ENCODE data around the gene MRPL2.
"Not testable (repeated sequence)": the region's sequence is repeated elsewhere in the genome, so short reads cannot be mapped to it uniquely, and the experiment has no call there.

Gene MRPL2

DNA sequence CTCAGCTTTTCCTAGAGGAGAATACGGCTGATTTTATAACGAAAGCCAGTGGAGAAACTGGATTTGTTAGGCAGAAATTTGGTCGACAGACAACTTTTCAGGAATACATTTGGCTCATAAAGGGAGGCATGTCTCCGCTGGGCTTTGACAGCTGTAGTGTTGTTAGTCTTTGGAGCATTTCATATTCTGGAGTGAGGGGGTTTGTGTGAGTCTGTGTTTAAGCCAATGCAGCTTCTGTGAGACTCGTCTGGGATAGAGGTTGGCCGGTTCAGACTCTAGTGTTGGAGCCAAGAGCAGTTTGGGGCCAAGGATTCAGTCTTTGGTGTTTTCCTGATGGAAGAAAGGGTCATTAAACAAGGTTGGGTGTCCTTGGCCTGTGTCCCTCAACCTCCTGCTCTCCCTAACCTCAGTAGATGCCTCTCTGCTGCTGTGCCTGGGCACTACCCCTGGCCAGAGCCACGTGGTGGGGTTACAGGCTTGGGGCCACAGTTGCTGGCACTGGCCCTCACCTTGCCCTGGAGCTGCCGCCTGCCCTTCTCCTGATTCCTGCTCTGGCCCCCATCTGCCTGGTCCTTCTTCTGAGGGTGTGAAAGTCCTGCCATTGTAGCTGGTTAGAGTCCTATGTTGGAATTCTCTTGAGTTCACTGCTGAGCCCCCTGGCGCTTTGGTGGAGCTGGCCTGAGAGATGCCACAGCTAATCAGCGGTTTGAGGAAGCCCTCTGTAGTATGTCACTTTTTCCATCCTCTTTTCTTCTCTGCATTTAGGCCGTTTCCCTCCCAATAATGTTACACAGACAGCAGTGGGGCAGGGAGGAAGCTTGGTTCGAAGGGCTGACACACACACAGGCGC is 23.8 kb upstream of the MRPL2 start:
- DNase-seq (ENCODE audit: low read depth in 2 of 2), result no peak

- DNase-seq (ENCODE audit: low read depth in 2 of 2), result not testable (repeated sequence)
Measured at GRCh38 chr6:43081922-43082321, 22.7 kb upstream of the MRPL2 start.

- no peak for DNase-seq (ENCODE audit: low read depth in 2 of 2)
Measured at GRCh38 chr6:43081043-43081442, 21.8 kb upstream of the MRPL2 start.

- DNase-seq (ENCODE audit: low read depth in 2 of 2), result no peak
Measured at GRCh38 chr6:43078691-43079090, 19.5 kb upstream of the MRPL2 start.

DNA sequence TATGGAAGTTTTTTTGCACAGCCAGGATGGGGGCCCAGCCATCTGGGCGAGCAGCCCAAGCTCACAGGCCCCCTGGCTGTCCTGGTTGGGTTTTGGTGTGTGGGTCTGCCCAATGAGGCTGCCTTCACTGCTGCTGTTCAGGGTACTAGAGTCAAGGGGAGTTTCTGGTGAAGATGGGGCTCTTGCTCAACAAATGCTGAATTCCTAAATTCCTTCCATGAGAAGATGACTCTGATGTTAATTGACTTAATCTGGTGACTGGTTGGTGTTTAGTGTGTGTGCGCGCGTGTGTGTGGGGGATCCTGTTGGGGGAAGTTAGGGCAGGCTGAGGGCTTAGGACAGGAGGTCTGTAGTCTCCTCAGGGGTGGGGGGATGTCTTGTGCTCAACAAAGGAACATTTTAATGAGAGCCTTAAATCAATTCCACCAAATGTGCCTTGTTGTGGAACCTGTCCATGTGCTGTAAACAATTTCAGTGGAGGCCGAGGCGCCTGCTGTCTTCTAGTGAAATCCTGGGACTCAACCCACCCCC is 18.8 kb upstream of the MRPL2 start:
- DNase-seq (ENCODE audit: low read depth in 2 of 2), result no peak

DNA sequence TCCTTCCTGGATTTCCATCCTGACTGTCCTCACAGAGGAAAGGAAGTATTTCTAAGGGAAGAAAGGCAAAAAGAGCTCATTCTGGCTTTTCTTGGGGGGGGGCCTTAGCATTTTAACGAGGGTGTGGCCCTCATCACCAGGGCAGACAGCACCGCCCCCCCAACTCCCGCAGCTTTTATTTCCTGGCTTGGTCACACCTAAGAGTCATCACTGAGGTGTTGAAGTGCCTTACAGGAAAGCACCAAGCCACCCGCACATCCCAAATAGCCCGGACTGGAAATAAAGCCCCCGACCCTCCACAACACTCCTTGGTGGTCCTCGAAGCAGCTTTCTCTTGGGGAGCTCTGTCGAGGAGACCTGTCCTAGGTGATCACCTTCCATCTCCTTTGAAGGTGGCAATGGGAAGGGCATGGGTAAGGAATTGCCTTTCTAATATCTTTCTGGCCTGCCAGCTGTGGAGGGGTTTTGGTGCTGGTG is 18.1 kb upstream of the MRPL2 start:
- no peak for DNase-seq (ENCODE audit: low read depth in 2 of 2)

DNA sequence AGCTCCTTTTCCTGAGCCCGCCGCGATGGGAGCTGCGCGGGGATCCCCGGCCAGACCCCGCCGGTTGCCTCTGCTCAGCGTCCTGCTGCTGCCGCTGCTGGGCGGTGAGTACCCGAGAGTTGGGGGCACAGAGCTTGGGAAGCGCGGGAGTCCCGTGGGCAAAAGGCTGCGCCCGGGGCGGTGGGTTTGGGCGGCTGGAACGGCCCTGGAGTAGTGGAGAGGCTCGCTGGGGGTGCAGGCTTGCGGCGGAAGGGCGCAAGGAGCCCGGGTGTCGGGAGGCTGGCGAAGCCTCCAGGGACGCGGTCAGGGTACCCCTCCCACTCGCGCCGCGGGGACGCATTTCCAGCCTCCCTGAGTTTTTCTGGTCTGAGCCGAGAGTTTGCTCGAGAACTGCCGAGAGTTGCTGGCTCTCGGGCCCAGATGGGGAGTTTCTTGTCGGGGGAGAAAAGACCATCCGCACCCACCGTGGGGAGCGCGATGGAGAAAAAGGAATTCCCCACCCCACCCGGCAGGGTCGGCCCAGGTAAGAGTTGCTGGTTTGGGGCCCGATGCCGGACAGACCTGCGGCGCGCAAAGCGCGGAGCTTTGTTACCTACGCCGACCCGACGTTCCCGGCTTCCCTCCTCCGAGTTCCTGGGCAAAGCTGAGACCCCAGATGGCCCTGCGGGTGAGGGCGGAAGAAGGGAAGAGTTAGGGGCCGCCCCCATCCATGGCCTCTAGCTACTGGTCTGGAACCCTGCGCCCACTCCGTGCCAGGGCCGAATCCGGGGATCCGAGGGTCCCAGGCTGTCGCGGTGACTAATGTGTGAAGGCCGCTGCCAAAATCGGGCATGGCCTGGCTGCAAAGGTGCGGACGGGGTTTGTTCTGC is 17.5 kb upstream of the MRPL2 start:
- DNase-seq (ENCODE audit: low read depth in 2 of 2), result no peak

DNA sequence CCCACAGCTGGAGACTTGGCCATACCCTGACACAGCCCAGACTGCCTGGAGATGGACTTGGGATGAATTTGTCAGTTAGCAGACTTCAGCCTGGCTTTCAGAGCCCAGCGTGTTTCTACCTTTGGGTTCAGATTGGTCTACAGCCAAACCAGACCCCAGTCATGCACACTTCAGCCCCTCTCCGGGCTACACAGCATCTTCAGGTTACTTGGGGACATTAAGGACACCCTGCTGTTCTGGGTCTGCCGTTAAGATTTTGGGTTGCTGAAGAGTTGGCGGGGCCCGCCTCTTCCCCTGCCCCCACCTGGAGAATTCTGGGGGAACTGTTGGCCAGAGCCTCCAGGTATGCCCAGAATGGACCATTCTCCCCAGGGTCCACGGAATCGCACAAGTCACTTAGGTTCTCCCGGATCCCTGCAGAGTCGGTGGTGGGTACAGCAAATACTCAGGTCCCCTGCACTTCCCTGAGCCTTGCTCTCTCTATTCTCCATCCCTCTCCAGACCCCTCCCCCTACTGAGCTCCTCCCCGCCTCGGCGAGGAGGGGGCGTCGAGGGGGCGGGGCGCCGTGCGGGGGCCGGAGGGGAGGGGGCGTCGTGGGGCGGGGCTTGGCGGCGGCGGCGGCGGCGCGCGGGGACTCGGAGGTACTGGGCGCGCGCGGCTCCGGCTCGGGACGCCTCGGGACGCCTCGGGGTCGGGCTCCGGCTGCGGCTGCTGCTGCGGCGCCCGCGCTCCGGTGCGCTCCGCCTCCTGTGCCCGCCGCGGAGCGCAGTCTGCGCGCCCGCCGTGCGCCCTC is 16.6 kb upstream of the MRPL2 start, which contains the start of gene PTK7:
Gene PTK7 (plus strand): TSS at position 645 of the 794 bp plus-strand sequence. CDS start 175 bp downstream, outside the sequence.
- DNase-seq (ENCODE audit: low read depth in 2 of 2), result peak; percentile 34 to 46

DNA sequence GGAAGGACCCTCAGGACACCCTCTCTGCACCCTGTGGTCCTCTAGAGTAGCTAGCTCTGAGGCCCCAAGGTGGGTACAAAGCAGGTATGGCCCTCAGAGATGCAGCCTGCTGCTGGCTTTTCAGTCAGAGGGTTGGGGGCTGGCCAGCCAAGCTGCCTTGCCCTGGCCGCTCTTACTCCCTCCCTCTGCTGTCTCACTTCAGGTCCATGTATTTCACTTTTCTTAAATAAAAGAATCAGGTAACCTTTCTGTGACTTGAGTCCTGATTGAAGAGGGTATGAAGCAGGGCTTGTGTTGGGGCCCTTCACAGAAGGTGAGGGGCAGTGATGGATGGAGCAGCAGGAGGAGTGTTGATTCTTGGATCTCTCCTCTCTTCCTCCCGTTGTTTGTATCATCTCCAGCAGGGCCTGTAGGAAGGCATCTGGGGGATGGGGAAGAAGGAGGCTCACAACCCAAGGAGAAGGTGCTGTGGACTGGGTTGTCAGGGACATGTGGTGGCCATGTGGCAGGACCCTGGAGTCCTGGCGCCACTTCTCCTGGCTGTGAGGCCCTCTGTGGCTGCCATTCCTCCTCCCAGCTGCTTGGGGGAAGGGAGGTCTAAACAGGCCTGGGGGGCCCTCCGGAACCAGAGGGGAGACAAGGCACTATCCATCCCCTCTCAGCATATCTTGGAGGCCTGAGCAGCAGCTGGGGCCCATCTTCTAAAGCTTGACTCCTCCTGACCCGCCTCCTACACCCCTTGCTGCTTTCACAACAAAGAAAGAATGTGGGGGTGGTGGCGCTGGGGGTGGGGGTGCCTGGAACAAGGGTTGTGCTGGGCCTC is 15.8 kb upstream of the MRPL2 start:
- no peak for DNase-seq (ENCODE audit: low read depth in 2 of 2)

GRCh38 chr6:43070028-43070632 is 10.9 kb upstream of the MRPL2 start:
- DNase-seq (ENCODE audit: low read depth in 2 of 2), result no peak

DNA sequence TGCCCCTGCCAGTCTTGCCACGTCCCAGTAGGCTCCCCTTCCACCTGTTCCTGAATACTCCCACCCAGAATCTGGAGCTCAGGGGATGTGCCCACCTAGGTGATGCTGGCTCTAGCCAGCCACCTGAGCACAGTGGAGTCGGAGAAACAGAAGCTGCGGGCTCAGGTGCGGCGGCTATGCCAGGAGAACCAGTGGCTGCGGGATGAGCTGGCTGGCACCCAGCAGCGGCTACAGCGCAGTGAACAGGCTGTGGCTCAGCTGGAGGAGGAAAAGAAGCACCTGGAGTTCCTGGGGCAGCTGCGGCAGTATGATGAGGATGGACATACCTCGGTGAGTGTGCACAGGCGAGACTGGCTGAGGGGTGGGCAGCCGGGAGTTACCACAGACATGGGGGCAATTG is 3.6 kb upstream of the MRPL2 start:
- no peak for DNase-seq (ENCODE audit: low read depth in 2 of 2)

DNA sequence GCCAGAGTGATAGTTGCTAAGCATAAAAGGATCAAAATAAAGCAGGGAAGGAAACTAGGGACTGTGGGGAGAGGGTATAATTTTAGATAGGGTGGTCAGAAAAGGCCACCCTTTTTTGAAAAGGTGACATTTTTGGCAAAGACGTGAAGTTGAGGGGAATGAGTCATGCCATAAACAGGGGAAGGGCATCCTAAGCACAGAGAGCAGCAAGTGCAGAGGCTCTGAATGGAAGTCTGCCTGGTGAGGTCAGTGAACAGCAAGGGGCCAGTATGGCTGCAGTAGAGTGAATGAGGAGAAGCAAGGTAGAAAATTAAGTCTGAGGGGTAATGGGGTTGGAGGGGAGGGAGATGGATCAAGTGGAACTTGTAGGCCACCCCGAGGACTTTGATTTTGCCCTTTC is 2.6 kb upstream of the MRPL2 start:
- no peak for DNase-seq (ENCODE audit: low read depth in 2 of 2)

- no peak for DNase-seq (ENCODE audit: low read depth in 2 of 2)
Measured at GRCh38 chr6:43060755-43061633, 1.8 kb upstream of the MRPL2 start.

- no peak for DNase-seq (ENCODE audit: low read depth in 2 of 2)
Measured at GRCh38 chr6:43060034-43060754, 960 bp upstream of the MRPL2 start.

DNA sequence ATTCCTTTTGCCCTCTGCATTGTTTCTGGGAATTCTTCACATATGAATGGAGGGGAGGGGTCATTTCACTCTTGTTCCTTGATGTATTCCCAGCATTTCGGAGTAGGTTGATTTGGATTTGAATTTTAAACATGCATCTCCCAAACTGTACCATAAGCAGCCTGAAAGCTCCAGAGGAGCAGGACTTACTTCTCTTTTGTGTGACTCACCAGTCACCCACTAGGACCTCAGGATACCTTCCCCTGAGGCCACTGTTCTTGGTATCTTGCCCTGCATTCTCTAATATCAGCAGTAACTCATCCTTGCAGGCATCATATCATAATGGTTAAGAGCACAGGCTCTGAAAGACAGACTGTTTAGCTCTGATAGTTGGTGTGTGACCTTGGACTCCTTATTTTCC is 703 bp downstream of the MRPL2 start:
- DNase-seq (ENCODE audit: low read depth in 2 of 2), result no peak

DNA sequence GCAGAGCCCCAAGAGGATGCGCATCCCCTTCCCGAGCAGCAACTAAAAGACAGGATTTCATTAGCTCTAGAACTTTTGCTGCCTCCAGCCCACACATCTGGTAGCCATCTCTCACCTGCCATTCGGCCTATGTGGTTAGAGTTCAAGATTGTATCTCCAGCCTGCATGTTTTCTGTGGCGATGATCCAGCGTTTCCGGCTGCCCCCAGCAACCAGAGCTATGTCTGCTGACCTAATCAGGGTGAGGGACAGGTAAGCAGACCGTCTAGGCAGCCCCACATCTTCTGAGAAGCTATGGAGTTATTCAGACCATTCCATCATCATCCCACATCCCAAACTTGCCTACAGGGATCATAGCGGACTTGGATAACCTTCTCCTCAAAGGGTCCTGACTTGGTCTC is 3.3 kb downstream of the MRPL2 start:
- DNase-seq (ENCODE audit: low read depth in 2 of 2), result no peak

DNA sequence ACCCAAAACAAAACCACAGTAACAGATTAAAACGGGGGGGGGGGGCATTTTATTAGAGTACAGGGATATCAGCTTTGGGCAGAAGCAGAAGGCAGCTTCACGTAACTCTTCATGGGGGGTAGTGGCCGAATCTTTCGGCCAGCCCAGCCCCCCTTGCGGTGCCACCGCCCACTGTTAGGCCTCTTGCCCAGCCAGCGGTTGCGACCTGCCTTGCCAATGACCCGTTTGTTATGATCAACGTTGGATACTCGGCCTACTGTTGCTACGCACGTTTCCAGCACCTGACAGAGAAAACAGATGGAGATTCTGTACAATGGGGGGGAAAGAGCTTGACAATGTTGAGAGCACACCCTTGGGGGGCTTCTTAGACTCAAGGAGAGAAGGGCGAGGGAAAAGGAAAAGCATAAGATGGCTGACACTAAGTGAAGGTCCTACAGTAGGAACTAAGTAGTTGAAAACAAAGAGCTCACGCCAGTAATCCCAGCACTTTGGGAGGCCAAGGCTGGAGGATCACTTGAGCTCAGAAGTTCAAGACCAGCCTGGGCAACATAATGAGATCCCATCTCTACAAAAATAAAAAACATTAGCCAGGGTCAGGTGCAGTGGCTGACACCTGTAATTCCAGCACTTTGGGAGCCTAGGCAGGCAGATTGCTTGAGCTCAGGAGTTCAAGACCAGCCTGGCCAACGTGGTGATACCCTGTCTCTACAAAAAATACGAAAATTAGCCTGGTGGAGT is 4.9 kb downstream of the MRPL2 start:
- no peak for DNase-seq (ENCODE audit: low read depth in 2 of 2)

All from stimulated activated CD4-positive, alpha-beta T cell treated with anti-CD3 and anti-CD28 coated beads, Interleukin-1b, Interleukin-23, amount 100 ng/mL, for 4 hours (primary cell).